ENCODE results near the gene ST6GAL1.

DNA sequence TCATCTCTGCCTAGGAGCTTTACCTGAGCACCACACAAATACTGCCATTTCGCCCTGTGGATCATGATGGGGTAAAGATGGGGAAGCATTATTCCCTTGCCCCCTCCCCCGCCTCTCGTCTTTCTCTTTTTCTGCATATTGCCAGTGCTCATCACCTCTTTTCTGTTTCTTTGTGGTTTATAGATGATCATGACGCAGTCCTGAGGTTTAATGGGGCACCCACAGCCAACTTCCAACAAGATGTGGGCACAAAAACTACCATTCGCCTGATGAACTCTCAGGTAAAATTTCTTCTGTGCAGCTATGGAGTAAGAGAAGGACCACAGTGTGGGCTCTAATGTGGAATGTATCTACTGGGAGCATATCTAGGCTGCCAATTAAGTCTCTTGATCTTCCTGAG, 120.7 kb downstream of the ST6GAL1 start:
- TF ChIP-seq CTCF (IDR thresholded peaks at IDR 0.05) (no peak), ZFX (IDR thresholded peaks at IDR 0.05; ENCODE audit: borderline replicate concordance) (no peak)
